SU-DHL-6 (cell line): ENCODE measurements around the gene IL10.

Experiments
- H2AFZ ChIP-seq: fragments of 200-600 bp; sonication (generic); 2 replicates; pipeline ENCODE4 v1.6.1; 2014; ENCODE audit warnings: low read depth, mild to moderate bottlenecking, moderate library complexity, mixed read lengths, antibody characterized with exemption, low read length; ENCODE audit not compliant: severe bottlenecking
- H3F3A ChIP-seq: fragments of 200-600 bp; shearing (Covaris generic); 2 replicates; pipeline ENCODE4 v1.6.0; 2016; ENCODE audit warnings: antibody characterized with exemption, mild to moderate bottlenecking; ENCODE audit not compliant: insufficient read depth
- H3K27ac ChIP-seq: fragments of 200-600 bp; sonication (generic); 2 replicates; pipeline ENCODE4 v1.5.1; 2016; ENCODE audit warnings: low read depth, mild to moderate bottlenecking, low read length, moderate library complexity, mixed read lengths
- H3K27me3 ChIP-seq: fragments of 200-600 bp; sonication (generic), shearing (Covaris generic); 2 replicates; pipeline ENCODE4 v1.6.0; 2014; ENCODE audit warnings: mild to moderate bottlenecking, low read length
- H3K36me3 ChIP-seq: fragments of 200-600 bp; sonication (generic); 2 replicates; pipeline ENCODE4 v1.6.1; 2014; ENCODE audit warnings: mild to moderate bottlenecking, low read length, mixed read lengths
- H3K4me2 ChIP-seq: fragments of 300-600, 200-600 bp; shearing (Covaris generic), sonication (generic); 2 replicates; pipeline ENCODE4 v1.6.0; 2014; ENCODE audit warnings: low read length, low read depth, mild to moderate bottlenecking; ENCODE audit not compliant: poor library complexity, severe bottlenecking
- H3K4me3 ChIP-seq: fragments of 200-600 bp; sonication (generic); 2 replicates; pipeline ENCODE4 v1.5.1; 2014; ENCODE audit warnings: antibody characterized with exemption, low read length, mild to moderate bottlenecking, mixed read lengths; ENCODE audit not compliant: insufficient read depth, poor library complexity, severe bottlenecking
- H3K79me2 ChIP-seq: fragments of 200-600 bp; sonication (generic); 2 replicates; pipeline ENCODE4 v1.6.1; 2014; ENCODE audit warnings: mild to moderate bottlenecking, low read length, moderate library complexity; ENCODE audit not compliant: insufficient read depth
- H3K9ac ChIP-seq: fragments of 200-600 bp; sonication (generic); 2 replicates; pipeline ENCODE4 v1.7.0; 2014; ENCODE audit warnings: mild to moderate bottlenecking, low read length
- H3K9me2 ChIP-seq: fragments of 200-600 bp; sonication (generic); replicated peaks from 2 replicates; pipeline ENCODE4 v1.6.1; 2014; ENCODE audit warnings: low read length; ENCODE audit not compliant: insufficient read depth
- H3K9me3 ChIP-seq: fragments of 200-600 bp; sonication (generic); 2 replicates; pipeline ENCODE4 v1.6.1; 2014; ENCODE audit warnings: low read length, mixed read lengths; ENCODE audit not compliant: insufficient read depth
- H4K20me1 ChIP-seq: fragments of 200-600 bp; sonication (generic); 2 replicates; pipeline ENCODE4 v1.6.1; 2014; ENCODE audit warnings: low read depth, mild to moderate bottlenecking, antibody characterized with exemption, low read length, moderate library complexity, mixed read lengths
- CTCF ChIP-seq: fragments of 200-600 bp; sonication (generic); IDR thresholded peaks from one replicate; pipeline ENCODE4 v1.5.1; 2017; ENCODE audit warnings: antibody characterized with exemption, mild to moderate bottlenecking, low read length, moderate library complexity; ENCODE audit not compliant: insufficient read depth, poor library complexity, severe bottlenecking
- EZH2phosphoT487 ChIP-seq: fragments of 200-600 bp; sonication (generic), shearing (Covaris generic); conservative IDR thresholded peaks from 2 replicates; pipeline ENCODE4 v1.6.1; 2018; ENCODE audit warnings: mild to moderate bottlenecking, antibody characterized with exemption, low read length, moderate library complexity, mixed read lengths

Gene IL10

GRCh38 chr1:206800411-206800810, 28.1 kb upstream of the IL10 start:
- no peaks in the 10 kb centered on the region for H3F3A ChIP-seq
- no peak overlapping the region for H3K27ac ChIP-seq
- no peak overlapping the region for H3K9ac ChIP-seq
- no peaks in the 10 kb centered on the region for H3K36me3 ChIP-seq
- H3K27me3 ChIP-seq = no peaks in the 10 kb centered on the region
- H2AFZ ChIP-seq = no peak overlapping the region
- no peaks in the 10 kb centered on the region for H3K9me2 ChIP-seq
- H4K20me1 ChIP-seq = no peaks in the 10 kb centered on the region
- TF ChIP-seq CTCF (no peak), EZH2phosphoT487 (no peak)
- H3K4me3 ChIP-seq = no peak overlapping the region
- H3K79me2 ChIP-seq = no peaks in the 10 kb centered on the region
- H3K4me2 ChIP-seq = no peak overlapping the region
- no peaks in the 10 kb centered on the region for H3K9me3 ChIP-seq

GRCh38 chr1:206799311-206799710, 27.0 kb upstream of the IL10 start:
- no peaks in the 10 kb centered on the region for H4K20me1 ChIP-seq
- no peaks in the 10 kb centered on the region for H3K36me3 ChIP-seq
- no peaks in the 10 kb centered on the region for H3K79me2 ChIP-seq
- no peaks in the 10 kb centered on the region for H3K9me2 ChIP-seq
- no peak for TF ChIP-seq CTCF
- no peak for TF ChIP-seq EZH2phosphoT487
- no peak overlapping the region for H3K4me2 ChIP-seq
- no peaks in the 10 kb centered on the region for H3K9me3 ChIP-seq
- no peak overlapping the region for H3K27ac ChIP-seq
- no peak overlapping the region for H3K4me3 ChIP-seq
- no peaks in the 10 kb centered on the region for H3K27me3 ChIP-seq
- H3F3A ChIP-seq = no peaks in the 10 kb centered on the region
- H2AFZ ChIP-seq = no peak overlapping the region
- H3K9ac ChIP-seq = no peak overlapping the region

GRCh38 chr1:206798384-206798996, 26.2 kb upstream of the IL10 start:
- Histone ChIP-seq H3K9ac (no peak overlapping the region), H3K9me2 (no peaks in the 10 kb centered on the region), H2AFZ (no peak overlapping the region), H3K4me2 (no peak overlapping the region), H4K20me1 (no peaks in the 10 kb centered on the region), H3K79me2 (no peaks in the 10 kb centered on the region), H3K27ac (no peak overlapping the region), H3K36me3 (no peaks in the 10 kb centered on the region), H3K4me3 (no peak overlapping the region), H3K9me3 (no peaks in the 10 kb centered on the region), H3F3A (no peaks in the 10 kb centered on the region), H3K27me3 (no peaks in the 10 kb centered on the region)
- TF ChIP-seq CTCF = no peak
- TF ChIP-seq EZH2phosphoT487 = no peak
